ENCODE data around the gene SPOP.

GRCh38 chr17:49635121-49635520 is 42.8 kb downstream of the SPOP start:
- TF ChIP-seq CTCF (IDR thresholded peaks at IDR 0.05) (no peak), POLR2A (IDR thresholded peaks at IDR 0.05) (no peak)

Data from ovary (tissue), 3 donors.